ENCODE data around the gene IRAK1BP1.
"Not testable (repeated sequence)": the region's sequence is repeated elsewhere in the genome, so short reads cannot be mapped to it uniquely, and the experiment has no call there.

The IRAK1BP1 gene, protein sequence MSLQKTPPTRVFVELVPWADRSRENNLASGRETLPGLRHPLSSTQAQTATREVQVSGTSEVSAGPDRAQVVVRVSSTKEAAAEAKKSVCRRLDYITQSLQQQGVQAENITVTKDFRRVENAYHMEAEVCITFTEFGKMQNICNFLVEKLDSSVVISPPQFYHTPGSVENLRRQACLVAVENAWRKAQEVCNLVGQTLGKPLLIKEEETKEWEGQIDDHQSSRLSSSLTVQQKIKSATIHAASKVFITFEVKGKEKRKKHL

DNA sequence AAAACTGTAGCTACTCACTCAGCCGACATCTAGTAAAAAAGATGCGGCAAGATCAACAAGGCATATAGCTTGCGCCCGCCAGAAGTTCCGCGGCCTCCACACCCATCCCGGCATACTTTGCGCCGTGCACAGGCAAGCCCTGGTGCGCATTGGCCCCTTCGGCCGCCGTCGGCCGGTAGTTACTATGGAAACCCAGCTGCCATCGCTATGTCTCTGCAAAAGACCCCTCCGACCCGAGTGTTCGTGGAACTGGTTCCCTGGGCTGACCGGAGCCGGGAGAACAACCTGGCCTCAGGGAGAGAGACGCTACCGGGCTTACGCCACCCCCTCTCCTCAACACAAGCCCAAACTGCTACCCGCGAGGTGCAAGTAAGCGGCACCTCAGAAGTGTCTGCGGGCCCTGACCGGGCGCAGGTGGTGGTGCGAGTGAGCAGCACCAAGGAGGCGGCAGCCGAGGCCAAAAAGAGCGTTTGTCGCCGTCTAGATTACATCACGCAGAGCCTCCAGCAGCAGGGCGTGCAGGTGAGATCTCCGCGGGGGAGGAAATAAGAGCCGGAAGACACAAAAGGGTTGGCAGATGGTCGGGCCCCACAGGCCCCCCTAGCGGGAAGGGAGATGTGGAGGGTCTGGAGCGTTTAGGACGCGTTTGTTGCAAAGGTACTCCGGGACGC is at the start of gene IRAK1BP1:
IRAK1BP1 (plus strand) TSS at position 182 of the 671 bp plus-strand sequence; CDS start at position 208, 26 bp downstream.
- peak; percentile 87 for DNase-seq

DNA sequence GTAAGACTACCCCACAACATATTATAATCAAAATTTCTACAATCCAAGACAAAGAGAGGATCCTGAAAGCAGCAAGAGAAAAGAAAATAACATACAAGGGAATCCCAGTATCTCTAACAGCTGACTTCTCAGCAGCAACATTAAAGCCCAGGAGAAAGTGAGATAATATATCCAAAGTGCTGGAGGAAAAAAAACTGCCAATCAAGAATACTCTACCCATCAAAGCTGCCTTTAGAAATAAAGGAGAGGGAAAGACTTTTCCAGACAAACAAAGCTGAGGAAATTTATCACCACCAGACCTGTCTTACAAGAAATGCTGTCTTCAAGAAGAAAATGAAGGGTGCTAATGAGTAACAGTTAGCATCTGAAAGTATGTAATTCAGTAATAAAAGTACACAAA is 43.3 kb upstream of the IRAK1BP1 start:
- no peak for DNase-seq

DNA sequence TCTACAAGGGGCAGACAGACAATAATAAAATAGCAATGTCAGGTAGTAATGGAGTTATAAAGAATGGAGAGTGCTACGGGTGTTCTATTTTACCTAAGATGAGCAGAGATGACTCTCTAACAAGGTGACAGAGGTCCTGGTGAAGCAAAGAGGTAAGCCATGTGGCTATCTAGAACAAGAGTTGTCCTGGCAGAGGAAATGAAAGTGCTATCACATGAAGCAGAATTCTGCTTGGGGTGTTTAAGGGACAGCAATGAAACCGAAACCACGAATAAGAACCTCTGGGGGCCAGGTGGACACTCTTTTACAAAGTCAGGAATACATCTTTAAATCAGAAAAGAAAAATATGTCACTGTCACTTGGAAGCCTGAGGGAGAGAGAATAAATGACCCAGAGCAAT is 37.9 kb upstream of the IRAK1BP1 start:
- DNase-seq, result no peak

DNA sequence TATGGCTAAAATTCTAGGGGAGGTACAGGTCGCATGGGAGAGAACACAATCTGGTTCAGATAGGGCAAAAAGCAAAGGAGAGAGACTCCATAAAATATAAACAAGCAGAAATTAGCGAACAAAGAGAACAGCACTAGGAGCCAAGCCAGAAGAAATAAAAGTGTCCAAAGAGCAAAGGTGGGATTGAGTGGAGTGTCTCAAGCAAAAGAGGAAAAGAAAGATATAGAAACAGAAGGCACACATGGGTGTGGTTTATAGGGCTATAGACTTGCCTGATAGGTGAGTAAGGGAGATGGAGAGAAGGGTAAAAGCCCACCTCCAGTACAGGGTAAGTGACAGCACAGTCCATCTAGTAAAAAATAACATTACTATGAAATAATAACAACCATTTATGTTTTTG is 36.5 kb upstream of the IRAK1BP1 start:
- no peak for DNase-seq

DNA sequence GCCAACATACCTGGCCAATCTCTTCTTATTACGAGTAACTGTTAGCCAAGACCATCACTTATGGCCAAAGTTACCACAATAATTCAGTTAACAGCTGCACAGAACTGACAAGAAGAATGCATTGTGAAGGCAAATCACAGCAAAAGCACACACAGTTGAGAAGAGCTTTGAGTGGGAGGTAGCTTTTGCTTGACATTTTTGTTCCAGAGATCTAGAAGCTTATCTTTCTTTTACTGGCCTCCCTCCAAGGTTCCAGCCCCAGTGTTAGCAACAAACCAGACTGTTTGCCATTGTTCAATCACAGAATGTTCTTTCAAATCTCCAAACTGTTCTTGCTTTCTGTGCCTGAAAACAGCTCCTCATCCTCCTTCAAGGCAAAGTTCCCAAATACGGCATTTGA is 35.9 kb upstream of the IRAK1BP1 start:
- no peak for DNase-seq

DNA sequence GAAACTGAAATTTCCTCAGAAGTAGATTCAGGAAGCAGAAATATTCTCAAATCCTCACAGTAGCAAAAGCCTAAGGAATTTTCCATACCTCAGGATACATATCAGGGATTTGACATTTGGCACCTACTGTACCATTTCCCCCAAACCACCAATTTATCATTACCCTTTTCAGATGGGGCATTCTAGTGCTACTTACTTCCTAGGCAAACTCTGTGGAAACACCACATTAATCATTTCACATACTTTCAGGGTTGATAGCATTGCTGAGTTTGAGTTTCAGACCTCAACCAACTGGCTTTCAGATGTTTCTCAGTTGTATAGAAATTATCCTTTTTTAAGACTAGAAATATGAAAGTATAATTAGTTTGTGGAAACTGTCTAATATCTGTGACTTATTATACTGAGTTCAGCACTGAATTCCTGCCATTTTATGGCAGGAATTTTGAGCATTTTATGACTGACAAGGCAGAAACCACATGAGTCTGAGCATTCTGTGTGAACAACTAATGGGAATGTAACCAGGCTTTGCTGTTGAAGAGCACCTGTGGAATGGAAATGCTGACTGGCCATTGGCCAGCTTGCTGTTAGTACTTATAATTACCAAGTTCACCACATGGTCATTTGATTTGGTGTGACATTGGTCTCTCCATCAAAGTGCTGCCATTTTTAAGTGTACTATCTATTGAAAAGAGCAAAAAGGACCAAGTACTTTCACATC is 35.1 kb upstream of the IRAK1BP1 start:
- DNase-seq, result no peak

DNA sequence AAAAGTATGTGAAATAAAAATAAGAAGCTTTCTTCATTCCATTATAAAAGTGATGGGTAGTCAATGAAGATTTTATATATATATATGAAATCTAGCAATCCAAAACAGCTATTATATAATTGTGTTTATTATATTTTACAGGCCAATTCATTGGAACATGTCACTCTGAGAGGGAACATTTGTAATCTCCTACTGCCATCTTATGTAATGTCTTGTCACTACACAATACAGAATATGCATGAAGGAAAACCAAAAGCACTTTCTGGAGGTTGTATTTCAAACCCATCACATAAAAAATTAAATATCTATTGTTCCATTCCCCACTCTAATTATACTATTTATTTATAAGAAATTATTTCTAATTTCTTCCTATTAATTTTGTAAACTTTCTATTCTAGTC is 31.5 kb upstream of the IRAK1BP1 start:
- DNase-seq, result no peak

DNA sequence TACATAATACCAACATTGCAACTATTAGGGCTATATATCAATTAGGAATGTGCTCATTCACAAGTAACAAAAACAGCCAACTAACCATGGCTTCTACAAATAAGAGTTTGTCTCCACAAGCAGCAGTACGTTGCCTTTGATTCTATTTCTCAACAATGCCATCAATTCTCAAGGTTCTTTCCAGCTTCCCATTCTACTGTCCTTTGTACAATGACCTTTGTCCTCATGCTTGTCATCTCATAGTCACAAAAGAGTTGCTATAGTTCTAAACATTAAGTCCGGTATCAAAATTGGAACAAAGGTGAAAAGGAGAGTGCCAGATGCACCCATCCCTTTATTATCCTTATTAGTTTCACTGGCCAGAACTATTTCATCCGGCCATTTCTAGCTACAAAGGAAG is 30.8 kb upstream of the IRAK1BP1 start:
- no peak for DNase-seq

DNA sequence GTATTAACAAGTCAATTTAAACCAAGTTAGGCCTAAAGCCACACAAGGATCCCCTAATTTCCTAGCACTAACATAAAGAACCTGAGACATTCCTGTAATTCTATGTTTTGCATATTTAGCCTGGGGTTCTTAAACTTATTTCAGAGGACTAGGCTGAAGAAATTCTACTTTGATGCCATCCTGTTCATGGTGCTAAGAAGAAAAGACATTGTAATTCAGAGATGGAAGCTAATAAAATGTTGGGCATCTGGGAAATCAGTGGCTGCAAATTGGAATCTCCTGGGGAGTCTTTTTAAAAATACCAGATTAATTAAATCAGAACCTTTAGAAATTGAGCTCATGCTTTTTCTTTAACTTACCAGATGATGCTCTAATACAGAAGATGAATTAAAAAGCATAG is 26.2 kb upstream of the IRAK1BP1 start:
- DNase-seq, result no peak

DNA sequence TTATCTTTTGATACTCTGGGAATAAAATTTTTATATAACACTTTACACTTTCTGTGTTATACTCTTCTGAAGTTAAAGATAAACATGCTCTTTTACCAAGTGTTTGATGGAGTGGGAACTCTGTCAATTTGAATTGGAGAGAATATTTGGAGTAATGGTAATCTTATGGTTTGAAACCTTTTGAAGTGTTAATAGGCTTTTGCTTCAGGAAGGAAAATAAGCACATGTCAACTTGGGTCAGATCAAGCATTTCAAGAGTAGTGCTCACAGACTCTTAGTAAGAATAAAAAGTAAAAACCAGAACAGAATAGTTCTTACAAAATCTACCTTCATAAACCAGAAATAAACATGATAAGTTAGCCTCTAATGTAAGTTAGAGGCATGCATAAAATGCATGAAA is 24.4 kb upstream of the IRAK1BP1 start:
- no peak for DNase-seq

DNA sequence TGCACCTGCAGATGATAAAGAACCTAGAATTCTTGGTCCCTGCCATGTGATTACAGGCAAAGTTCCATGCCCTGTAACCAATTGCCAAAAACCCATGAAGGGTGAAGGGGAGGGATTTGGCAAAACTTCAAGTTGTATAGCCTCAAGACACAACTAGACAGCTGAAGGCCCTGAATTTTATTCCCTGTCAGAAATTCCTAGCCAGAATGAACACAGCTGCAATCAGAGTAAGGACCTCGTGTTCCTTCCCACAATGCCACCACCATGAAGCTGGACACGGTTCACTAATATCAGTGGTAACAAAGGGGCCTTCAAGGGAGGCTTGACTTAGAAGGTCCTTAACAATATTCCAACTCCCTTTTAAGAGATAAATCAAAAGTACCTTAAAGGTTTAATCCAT is 22.5 kb upstream of the IRAK1BP1 start:
- peak; percentile 24 for DNase-seq

DNA sequence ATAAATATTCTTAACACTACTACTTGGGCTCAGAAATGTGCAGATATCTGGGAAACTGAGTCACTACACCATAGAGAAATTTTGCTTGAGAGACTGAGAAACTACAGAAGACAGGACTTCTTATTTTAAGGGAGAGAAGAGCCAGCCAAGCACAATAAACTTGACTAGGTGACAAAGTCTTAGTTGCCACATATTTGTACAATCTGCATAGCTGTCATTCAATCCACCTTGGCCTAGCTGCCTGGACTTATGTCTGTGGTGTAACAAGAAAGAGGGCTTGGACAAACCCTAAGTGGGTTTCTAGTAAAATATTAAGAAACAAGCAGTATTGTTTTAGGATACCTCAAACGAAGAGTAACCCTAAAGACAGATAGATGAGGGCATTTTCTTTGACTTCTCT is 21.8 kb upstream of the IRAK1BP1 start:
- DNase-seq, result no peak

DNA sequence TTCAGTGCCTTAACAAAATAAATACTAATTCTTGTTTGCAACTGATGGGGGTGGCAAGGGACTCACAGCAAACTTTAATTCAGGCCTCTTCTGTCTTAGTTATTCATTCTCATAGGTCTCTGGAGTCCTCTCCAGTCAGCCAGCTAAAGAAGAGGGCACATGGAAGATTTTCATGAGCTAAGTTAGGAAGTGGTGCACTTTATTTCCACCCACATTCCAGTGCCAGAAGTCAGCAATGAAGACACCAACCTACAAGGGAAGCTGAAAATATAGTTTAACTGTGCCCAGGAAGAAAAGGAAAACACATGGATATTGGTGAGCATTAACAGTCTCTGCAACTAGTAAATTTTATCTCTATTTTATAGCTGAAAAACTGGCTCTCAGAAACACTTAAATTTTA is 16.7 kb upstream of the IRAK1BP1 start:
- no peak for DNase-seq

DNA sequence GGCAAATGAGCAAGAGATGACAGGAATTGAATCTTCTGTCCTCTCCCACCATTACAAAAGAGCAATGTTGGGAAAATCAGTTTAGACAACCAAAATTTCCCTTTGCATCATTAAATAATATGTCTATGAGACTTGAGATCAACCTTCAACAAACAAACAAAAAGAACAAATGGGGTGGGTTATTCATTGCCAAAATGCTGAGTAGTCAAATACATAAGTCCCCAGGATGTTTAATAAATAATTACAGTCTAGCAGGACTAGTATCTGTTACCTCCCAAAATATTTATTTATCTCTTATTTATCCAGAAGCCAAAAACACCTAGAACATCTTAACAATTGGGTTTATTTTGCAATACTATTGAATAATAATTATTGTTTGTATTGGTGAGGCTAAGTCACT is 16.2 kb upstream of the IRAK1BP1 start:
- DNase-seq, result no peak

DNA sequence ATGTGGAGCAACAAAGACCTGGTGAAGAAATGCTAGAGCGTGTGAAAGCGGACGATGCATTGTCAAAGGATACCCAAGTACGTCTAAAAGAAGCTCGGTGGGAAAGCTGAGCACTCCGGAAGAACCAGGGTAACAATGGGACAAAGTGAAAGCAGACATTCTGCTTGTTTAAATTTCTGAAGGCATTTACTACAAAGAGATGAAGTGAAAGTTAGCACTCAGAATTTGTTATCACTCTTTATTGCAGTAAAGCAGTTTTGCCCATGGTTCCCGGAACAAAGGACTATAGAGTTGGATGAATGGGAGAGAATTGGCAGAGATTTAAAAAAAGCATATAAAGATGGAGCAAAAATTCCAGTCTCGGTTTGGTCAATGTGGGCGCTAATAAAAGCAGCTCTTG is 12.8 kb upstream of the IRAK1BP1 start:
- no peak for DNase-seq

DNA sequence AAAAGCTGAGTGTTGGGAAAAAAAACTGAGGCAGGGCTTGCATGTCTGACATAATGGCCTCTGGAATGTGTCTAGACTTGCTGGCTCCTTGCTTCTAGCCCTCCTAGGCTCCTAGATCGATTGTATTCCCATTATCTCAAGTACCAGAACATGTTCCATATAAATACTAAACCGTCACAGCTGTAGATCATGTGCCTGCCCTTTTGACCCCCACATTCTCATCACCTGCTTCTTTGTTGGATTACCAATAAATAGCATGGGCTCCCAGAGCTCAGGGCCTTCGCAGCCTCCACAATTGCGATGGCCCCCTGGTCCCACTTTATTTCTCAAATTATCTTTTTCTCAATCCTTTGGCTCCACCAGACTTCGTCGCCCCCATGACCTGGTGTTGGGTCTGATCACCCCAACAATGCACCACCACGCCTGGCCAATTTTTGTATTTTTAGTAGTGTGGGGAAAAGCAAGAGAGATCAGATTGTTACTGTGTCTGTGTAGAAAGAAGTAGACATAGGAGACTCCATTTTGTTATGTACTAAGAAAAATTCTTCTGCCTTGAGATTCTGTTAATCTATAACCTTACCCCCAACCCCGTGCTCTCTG is 8.9 kb upstream of the IRAK1BP1 start:
- not testable (repeated sequence) for DNase-seq

DNA sequence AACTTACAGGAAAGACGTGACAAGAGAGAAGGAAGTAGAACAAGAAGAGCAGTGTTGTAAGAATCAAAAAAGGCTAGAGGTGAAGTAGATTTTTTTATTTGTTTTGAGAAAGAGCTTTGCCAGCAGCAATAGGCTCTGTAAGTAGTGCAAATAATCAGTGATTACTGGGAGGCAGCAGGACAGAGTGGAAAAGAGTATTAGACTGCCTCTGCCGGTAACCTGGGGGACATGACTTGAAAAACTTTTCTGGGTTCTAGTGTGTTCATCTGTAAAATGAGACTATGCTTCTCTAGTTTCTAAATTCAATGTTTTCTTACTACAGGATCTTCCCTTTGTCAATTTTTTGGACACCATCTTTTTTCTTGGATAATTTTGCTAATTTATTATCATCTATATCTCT is 5.8 kb upstream of the IRAK1BP1 start:
- DNase-seq, result no peak

DNA sequence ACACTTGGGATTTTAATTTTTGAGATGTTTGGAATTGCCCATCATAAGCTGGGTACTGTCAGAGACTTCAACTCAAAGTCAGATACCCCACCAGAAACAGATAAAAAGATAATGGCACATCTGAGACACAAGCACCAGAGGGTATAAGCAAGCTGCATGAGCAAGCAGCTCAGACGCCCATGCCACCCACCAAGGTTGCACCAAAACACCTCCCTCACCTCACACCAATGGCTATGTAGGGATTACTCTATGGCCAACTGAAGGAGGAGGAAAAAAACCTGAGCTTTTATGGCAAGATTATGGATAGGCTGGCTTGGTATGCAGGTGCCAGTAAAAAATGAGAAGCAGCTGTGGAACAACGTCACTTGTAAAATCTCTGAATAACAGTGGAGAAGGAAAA is 3.8 kb upstream of the IRAK1BP1 start:
- no peak for DNase-seq

DNA sequence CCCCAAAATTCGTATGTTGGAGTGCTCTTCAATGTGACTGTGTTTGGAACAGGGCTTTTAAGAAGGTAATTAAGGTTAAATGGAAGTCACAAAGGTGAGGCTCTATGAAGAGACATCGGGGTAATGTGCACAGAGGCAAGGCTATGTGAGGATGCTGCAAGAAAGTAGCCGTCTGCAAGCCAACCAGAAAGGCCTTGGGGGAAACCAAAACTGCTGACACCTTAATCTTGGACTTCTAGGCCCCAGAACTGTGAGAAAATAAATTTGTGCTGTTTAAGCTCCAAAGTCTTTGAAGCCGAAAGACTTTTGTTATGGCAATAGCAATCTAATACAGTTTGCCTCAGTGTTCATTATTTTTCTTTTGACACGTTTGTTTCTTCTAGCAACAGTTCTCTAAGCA is 2.4 kb upstream of the IRAK1BP1 start:
- DNase-seq, result no peak

DNA sequence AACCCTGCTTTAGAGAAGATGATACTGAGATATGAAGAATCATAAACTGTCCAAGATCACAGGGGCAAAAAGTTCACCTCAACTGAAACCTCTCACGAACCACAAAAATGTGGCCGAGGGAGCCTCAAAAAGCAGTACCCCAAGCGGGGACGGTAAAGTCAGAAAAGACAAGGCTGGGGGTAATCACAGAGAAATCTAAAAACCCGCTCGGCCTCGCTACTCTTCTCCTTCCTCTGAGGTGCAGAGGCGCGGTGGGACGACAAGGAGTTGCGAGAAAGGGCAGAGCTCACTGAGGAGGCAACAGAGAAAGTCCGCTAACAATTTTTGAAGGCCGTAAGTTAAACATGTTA is 356 bp upstream of the IRAK1BP1 start:
- no peak for DNase-seq

DNA sequence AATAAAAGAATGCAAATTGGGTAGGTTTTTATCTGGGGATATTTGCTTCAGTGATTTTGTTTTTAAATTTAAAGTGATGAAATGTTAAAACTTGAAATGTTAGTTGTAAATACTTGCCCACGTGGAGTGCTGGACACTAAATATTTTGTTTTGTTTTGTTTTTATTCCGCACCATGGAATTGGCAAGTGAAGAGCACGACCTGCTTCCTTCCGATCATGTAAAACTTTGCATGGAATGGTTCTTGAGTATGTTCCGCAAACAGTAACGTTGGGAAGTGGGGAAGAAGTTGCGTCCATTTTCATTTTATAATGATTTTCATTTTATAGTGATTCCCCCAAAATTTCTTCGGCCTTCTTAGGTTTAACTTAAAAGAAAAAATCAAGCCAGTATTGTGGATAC is 765 bp downstream of the IRAK1BP1 start:
- peak; percentile 34 for DNase-seq

DNA sequence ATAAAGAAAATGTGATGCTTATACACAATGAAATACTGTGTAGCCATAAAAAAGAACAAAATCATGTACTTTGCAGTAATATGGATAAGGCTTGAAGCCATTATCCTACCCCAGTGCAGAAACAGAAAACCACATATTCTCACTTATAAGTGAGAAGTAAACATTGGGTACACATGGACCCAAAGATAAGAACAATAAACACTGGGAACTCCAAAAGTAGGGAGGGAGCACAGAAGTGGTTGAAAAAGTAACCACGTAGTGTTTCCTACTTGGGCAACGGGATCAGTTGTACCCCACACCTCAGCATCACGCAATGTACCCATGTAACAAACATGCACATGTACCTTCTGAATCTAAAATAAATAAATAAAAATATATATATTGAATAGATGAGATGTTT is 8.2 kb downstream of the IRAK1BP1 start:
- DNase-seq, result no peak

DNA sequence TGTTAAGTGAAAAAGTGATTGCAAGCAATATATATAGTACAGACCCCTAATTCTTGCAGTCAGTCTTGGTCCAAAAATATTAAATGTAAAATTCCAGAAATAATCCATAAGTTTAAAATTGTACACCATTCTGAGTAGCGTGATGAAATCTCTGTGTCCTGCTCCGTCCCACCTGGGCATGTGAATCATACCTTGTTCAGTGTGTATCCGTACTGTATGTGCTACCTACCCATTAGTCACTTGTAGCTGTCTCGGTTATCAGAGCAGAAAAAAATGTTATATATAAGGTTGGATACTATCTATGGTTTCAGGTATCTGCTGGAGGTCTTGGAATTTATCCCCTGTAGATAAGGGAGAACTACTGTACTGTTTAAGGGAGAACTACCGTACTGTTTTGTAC is 16.3 kb downstream of the IRAK1BP1 start:
- DNase-seq, result no peak

DNA sequence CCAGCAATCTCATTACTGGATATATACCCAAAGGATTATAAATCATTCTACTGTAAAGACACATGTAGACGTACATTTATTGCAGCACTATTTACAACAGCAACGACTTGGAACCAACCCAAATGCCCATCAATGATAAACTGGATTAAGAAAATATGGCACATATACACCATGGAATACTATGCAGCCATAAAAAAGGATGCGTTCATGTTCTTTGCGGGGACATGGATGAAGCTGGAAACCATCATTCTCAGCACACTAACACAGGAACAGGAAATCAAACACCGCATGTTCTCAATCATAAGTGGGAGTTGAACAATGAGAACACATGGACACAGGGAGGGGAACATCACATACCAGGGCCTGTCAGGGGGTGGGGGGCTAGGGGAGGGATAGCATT is 22.6 kb downstream of the IRAK1BP1 start:
- DNase-seq, result not testable (repeated sequence)
